GM12878 (cell line): ENCODE results near the gene LMF2. TPM values are rescaled to one million over a fixed set of nuclear protein-coding genes. Genes with fewer than 3 reads are reported as not detected.
A peak's percentile ranks its signal among the peaks of the same experiment; 100 is the strongest.

Source experiments
- BMI1 ChIP-seq: fragments of 450-650 bp; IDR thresholded peaks from 2 replicates; pipeline ENCODE4 v1.6.1; 2016; ENCODE audit warnings: mild to moderate bottlenecking, moderate library complexity, borderline replicate concordance
- CBX5 ChIP-seq: sonication (generic); IDR thresholded peaks from 2 replicates; pipeline ENCODE4 v1.6.1; 2016; ENCODE audit warnings: low read depth, moderate library complexity, mild to moderate bottlenecking, inconsistent platforms
- EED ChIP-seq: sonication (generic); IDR thresholded peaks from 2 replicates; pipeline ENCODE4 v1.6.1; 2016; ENCODE audit warnings: antibody characterized with exemption, low read depth
- HDAC2 ChIP-seq: fragments of 200-600 bp; sonication (generic); IDR thresholded peaks from 2 replicates; pipeline ENCODE4 v1.6.1; 2017
- KAT2A ChIP-seq: conservative IDR thresholded peaks from 2 replicates; pipeline ENCODE4 v1.6.1; 2011; ENCODE audit warnings: low read depth, low read length; ENCODE audit not compliant: control insufficient read depth
- MTA3 ChIP-seq: IDR thresholded peaks from 2 replicates; pipeline ENCODE4 v1.6.1; 2012; ENCODE audit warnings: low read length, inconsistent platforms, borderline replicate concordance
- NFYA ChIP-seq: IDR thresholded peaks from 2 replicates; pipeline ENCODE4 v1.6.1; 2011; ENCODE audit warnings: low read depth, mild to moderate bottlenecking, low read length, improper control_type of control experiment, borderline replicate concordance
- NRF1 ChIP-seq: conservative IDR thresholded peaks from 2 replicates; pipeline ENCODE4 v1.6.1; 2011; ENCODE audit warnings: mild to moderate bottlenecking, low read depth, low read length, improper control_type of control experiment
- PAX5 ChIP-seq: IDR thresholded peaks from 2 replicates; pipeline ENCODE4 v1.6.1; 2011; ENCODE audit warnings: low read depth, low read length, borderline replicate concordance
- PML ChIP-seq: IDR thresholded peaks from 2 replicates; pipeline ENCODE4 v1.6.1; 2012; ENCODE audit warnings: low read length, inconsistent platforms
- POLR2AphosphoS2 ChIP-seq: IDR thresholded peaks from 2 replicates; pipeline ENCODE4 v1.6.1; 2011; ENCODE audit warnings: low read depth, mild to moderate bottlenecking, low read length, improper control_type of control experiment, moderate library complexity
- RAD51 ChIP-seq: fragments of 450-650 bp; IDR thresholded peaks from 2 replicates; pipeline ENCODE4 v1.6.1; 2016; ENCODE audit warnings: moderate library complexity, mild to moderate bottlenecking, inconsistent platforms
- RBBP5 ChIP-seq: fragments of 200-600 bp; sonication (generic); conservative IDR thresholded peaks from 2 replicates; pipeline ENCODE4 v1.6.1; 2016
- RCOR1 ChIP-seq: conservative IDR thresholded peaks from 2 replicates; pipeline ENCODE4 v1.6.1; 2012; ENCODE audit warnings: low read depth, low read length, improper control_type of control experiment
- SKIL ChIP-seq: fragments of 450-650 bp; IDR thresholded peaks from 2 replicates; pipeline ENCODE4 v1.6.1; 2017; ENCODE audit warnings: mild to moderate bottlenecking, low read depth, inconsistent platforms; ENCODE audit not compliant: poor library complexity, severe bottlenecking
- SPI1 ChIP-seq: IDR thresholded peaks from 2 replicates; pipeline ENCODE4 v1.6.1; 2011; ENCODE audit warnings: low read depth, mild to moderate bottlenecking, low read length, moderate library complexity, borderline replicate concordance; ENCODE audit not compliant: insufficient read depth
- SREBF1 ChIP-seq: IDR thresholded peaks from 2 replicates; pipeline ENCODE4 v1.6.1; 2012; ENCODE audit warnings: mild to moderate bottlenecking, low read length
- SREBF2 ChIP-seq: IDR thresholded peaks from 2 replicates; pipeline ENCODE4 v1.6.1; 2012; ENCODE audit warnings: mild to moderate bottlenecking, low read length
- STAT3 ChIP-seq: IDR thresholded peaks from 2 replicates; pipeline ENCODE4 v1.6.1; 2011; ENCODE audit warnings: low read depth, low read length, improper control_type of control experiment
- TCF3 ChIP-seq: IDR thresholded peaks from 2 replicates; pipeline ENCODE4 v1.6.1; 2012; ENCODE audit warnings: low read depth, mild to moderate bottlenecking, low read length, borderline replicate concordance; ENCODE audit not compliant: insufficient read depth
- TCF7 ChIP-seq: IDR thresholded peaks from 2 replicates; pipeline ENCODE4 v1.6.1; 2014; ENCODE audit warnings: antibody characterized with exemption, borderline replicate concordance
- YBX1 ChIP-seq: fragments of 450-650 bp; IDR thresholded peaks from 2 replicates; pipeline ENCODE4 v1.6.1; 2016; ENCODE audit warnings: antibody characterized with exemption
- YY1 ChIP-seq: IDR thresholded peaks from 2 replicates; pipeline ENCODE4 v1.6.1; 2011; ENCODE audit warnings: low read depth, mild to moderate bottlenecking, low read length
- ZBED1 ChIP-seq: IDR thresholded peaks from 2 replicates; pipeline ENCODE4 v1.6.1; 2016; ENCODE audit warnings: borderline replicate concordance
- ZNF274 ChIP-seq: IDR thresholded peaks from one replicate; pipeline ENCODE4 v1.8.0; 2011; ENCODE audit not compliant: insufficient read length, insufficient read depth
- polyA plus RNA-seq, 11 experiments: library from polyadenylated mRNA; depleted of rRNA in 4 of 11; unstranded in 6 of 11; stranded (reverse) in 5 of 11; fragments of >200 nt; fragmentation: Nextera tagmentation in 4 of 11; fragmentation: Illumina TruSeq in 1 of 11; extraction: Ambion mirVana in 4 of 11; extraction: Trizol in 1 of 11; gene quantifications; 1 replicate in 1 of 11; 2 replicates in 10 of 11; pipeline versions ENCODE4 v1.2.1 to v1.2.3, GENCODE V29; 2011 to 2016; ENCODE audit warnings: inconsistent platforms in 2 of 11, missing spikeins in 2 of 11, low read depth in 1 of 11
- total RNA-seq, 4 experiments: library from RNA; depleted of rRNA in 3 of 4; stranded (reverse); fragments of >200 nt in 3 of 4; fragmentation: Illumina TruSeq in 1 of 4; extraction: Trizol in 1 of 4; gene quantifications; 2 replicates each; pipeline versions ENCODE4 v1.2.1 to v1.2.3, GENCODE V29; 2013 to 2021
- TF ChIP-seq, protein P1 (sequence below): fragments of 450-650 bp; IDR thresholded peaks from 2 replicates; pipeline ENCODE4 v1.6.1; 2017; ENCODE audit warnings: low read depth, mild to moderate bottlenecking, moderate library complexity
- TF ChIP-seq, protein P2 (sequence below), 3 experiments: IDR thresholded peaks in 2 of 3; conservative IDR thresholded peaks in 1 of 3; 2 replicates each; pipeline ENCODE4 v1.5.1; 2011; ENCODE audit warnings: low read depth in 3 of 3, low read length in 3 of 3, mild to moderate bottlenecking in 3 of 3, control low read depth in 2 of 3, moderate library complexity in 2 of 3, inconsistent platforms in 1 of 3, mixed read lengths in 1 of 3; ENCODE audit not compliant: control insufficient read depth in 2 of 3, insufficient read depth in 1 of 3; ENCODE audit errors: extremely low read depth in 1 of 3

Gene LMF2
- total and polyA plus RNA-seq, 10 of the 15 experiments (the other 5 are each of a cell fraction or from before 2014, with no cell fraction given): 0.08 to 57.5 (median 21.2) TPM

DNA sequence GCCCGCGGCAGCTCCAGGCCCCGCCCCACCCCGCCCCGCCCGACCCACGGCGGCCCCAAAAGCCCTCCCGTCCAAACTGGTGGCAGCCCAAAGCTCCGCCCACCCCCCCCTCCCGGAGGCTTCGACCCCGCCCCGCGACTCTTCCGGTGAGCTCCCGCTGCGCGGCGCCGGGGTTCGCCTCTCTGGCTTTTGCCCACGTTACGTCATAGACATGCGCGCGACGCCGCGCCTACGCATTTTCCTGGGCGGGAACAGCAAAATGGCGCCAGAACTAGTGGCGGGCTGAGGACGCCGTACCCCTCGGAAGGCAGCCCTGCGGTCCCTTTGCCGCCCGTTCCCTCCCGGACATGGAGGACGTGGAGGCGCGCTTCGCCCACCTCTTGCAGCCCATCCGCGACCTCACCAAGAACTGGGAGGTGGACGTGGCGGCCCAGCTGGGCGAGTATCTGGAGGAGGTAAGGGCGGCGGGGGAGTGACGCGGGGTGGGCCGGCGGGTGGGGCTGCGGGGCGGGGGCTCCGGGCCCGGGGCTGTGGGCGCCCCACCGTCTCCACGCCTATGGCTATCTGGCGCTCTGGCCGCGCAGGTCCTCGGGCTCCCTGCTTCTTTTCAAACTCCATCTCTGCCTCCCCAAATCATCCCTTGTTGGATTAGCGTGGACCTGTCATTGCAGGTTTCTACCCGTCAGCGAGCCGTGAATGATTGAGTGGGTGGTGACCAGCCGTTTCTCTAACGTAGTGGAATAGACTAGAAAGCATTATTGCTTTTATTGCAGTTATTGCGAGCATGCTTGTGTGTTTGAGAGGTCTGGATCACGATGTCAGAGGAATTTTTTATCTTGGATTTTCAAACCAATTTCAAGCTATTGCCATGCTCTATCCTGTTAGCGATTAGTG, 736 bp upstream of the LMF2 start, which contains the start of gene NCAPH2 (continued):
- no peak for TF ChIP-seq SREBF1
- no peak for TF ChIP-seq NFYA
- TF ChIP-seq ZBED1: no peak
- TF ChIP-seq ZNF274: no peak
- 0 out of 2 replicates have a peak, but pooled peaks have one; percentile 14 for TF ChIP-seq TCF3
- TF ChIP-seq EED: no peak
- TF ChIP-seq, protein P1, sequence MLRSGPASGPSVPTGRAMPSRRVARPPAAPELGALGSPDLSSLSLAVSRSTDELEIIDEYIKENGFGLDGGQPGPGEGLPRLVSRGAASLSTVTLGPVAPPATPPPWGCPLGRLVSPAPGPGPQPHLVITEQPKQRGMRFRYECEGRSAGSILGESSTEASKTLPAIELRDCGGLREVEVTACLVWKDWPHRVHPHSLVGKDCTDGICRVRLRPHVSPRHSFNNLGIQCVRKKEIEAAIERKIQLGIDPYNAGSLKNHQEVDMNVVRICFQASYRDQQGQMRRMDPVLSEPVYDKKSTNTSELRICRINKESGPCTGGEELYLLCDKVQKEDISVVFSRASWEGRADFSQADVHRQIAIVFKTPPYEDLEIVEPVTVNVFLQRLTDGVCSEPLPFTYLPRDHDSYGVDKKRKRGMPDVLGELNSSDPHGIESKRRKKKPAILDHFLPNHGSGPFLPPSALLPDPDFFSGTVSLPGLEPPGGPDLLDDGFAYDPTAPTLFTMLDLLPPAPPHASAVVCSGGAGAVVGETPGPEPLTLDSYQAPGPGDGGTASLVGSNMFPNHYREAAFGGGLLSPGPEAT: peak; percentile 99
- TF ChIP-seq RBBP5: no peak
- no peak for TF ChIP-seq YBX1
- TF ChIP-seq NRF1: peak; percentile 47
- TF ChIP-seq RCOR1: no peak
- TF ChIP-seq STAT3: no peak
- no peak for TF ChIP-seq BMI1
- TF ChIP-seq POLR2AphosphoS2: peak; percentile 79; the same call in 1 of the 2 replicates
- no peak for TF ChIP-seq SKIL
- TF ChIP-seq KAT2A: no peak
- no peak for TF ChIP-seq TCF7
- TF ChIP-seq MTA3: no peak
- peak; percentile 97 for TF ChIP-seq YY1
- TF ChIP-seq PML: 0 out of 2 replicates have a peak, but pooled peaks have one; percentile 59
- TF ChIP-seq HDAC2: peak; percentile 84; the same call in 1 of the 2 replicates
- TF ChIP-seq SPI1: no peak
- TF ChIP-seq PAX5: peak; percentile 34; the same call in 1 of the 2 replicates
- no peak for TF ChIP-seq RAD51
- TF ChIP-seq, protein P2, sequence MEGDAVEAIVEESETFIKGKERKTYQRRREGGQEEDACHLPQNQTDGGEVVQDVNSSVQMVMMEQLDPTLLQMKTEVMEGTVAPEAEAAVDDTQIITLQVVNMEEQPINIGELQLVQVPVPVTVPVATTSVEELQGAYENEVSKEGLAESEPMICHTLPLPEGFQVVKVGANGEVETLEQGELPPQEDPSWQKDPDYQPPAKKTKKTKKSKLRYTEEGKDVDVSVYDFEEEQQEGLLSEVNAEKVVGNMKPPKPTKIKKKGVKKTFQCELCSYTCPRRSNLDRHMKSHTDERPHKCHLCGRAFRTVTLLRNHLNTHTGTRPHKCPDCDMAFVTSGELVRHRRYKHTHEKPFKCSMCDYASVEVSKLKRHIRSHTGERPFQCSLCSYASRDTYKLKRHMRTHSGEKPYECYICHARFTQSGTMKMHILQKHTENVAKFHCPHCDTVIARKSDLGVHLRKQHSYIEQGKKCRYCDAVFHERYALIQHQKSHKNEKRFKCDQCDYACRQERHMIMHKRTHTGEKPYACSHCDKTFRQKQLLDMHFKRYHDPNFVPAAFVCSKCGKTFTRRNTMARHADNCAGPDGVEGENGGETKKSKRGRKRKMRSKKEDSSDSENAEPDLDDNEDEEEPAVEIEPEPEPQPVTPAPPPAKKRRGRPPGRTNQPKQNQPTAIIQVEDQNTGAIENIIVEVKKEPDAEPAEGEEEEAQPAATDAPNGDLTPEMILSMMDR (IDR thresholded peaks at IDR 0.05 in 2 of 3, conservative IDR thresholded peaks at IDR 0.05 in 1 of 3; ENCODE audit: control insufficient read depth in 2 of 3, extremely low read depth in 1 of 3, insufficient read depth in 1 of 3, low read depth in 3 of 3, low read length in 3 of 3): peak in 1 of 3 experiments; percentile 33; a peak in 2 of 6 replicates
- TF ChIP-seq SREBF2: no peak
- no peak for TF ChIP-seq CBX5
